DMS114 treated with DMSO at 0.1 percent for 48 hours (cell line): ENCODE measurements around the gene LSM14A.

ENCODE experiments used
- DNase-seq: peaks from one replicate; lab custom pipeline; 2025; ENCODE audit not compliant: unreplicated experiment; lab: John Stamatoyannopoulos, UW

LSM14A gene

DNA sequence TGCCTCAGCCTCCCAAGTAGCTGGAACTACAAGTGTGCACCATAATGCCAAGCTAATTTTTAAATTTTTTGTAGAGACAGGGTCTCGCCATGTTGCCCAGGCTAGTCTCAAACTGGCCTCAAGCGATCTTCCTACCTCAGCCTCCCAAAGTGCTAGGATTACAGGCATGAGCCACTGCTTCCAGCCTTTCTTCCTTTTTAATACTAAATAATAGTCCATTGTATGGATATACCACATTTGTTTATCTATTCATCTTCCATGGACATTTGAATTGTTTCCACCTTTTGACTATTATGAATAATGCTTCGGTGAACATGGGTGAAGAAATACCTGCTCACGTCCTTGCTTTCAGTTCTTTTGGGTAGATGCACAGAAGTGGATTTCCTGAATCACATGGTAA, 106.5 kb downstream of the LSM14A start:
- DNase-seq = no peak
